Erythroblast (primary cell): ENCODE results near the gene TRAM2.

Experiments used
- GATA1 ChIP-seq: IDR thresholded peaks from 2 replicates; pipeline ENCODE4 v1.6.1; 2011; ENCODE audit warnings: low read depth, mild to moderate bottlenecking, control low read depth, low read length, moderate library complexity
- POLR2A ChIP-seq: IDR thresholded peaks from 2 replicates; pipeline ENCODE4 v1.6.1; 2011; ENCODE audit warnings: mild to moderate bottlenecking, low read length

DNA sequence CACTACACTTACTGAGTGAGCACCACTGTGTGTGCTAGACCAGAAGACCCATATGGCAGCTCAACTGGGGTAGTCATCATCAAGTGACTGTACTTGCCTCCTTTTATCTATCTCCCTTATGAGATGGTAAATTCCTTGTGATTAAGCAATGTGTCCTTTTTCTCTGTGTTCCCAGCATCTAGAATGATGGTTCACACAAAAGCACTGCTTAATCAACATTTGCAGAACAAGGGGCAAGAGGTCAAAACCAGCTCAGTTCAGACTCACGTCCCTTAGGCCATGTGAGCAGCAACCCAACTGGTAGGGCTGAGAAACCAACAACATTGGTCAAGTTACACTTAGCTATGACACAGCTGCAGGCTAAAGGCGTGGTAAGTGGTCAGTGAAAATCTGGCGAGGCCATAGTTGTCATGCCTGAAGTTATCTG, 10.0 kb downstream of the TRAM2 start:
- TF ChIP-seq POLR2A (no peak), GATA1 (no peak)
